ENCODE data around the gene GCH1. TPM values are rescaled to one million over a fixed set of nuclear protein-coding genes. Genes with fewer than 3 reads are reported as not detected.
"Not testable (repeated sequence)": the region's sequence is repeated elsewhere in the genome, so short reads cannot be mapped to it uniquely, and the experiment has no call there.

The GCH1 gene
- total RNA-seq, 1 donor from 2014 or later, result 1.6 TPM

DNA sequence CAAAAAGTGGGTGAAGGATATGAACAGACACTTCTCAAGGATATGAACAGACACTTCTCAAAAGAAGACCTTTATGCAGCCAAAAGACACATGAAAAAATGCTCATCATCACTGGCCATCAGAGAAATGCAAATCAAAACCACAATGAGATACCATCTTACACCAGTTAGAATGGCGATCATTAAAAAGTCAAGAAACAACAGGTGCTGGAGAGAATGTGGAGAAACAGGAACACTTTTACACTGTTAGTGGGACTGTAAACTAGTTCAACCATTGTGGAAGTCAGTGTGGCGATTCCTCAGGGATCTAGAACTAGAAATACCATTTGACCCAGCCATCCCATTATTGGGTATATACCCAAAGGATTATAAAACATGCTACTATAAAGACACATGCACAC, 27.0 kb downstream of the GCH1 start:
- DNase-seq (ENCODE audit: low spot score in 2 of 2), result not testable (repeated sequence)

DNA sequence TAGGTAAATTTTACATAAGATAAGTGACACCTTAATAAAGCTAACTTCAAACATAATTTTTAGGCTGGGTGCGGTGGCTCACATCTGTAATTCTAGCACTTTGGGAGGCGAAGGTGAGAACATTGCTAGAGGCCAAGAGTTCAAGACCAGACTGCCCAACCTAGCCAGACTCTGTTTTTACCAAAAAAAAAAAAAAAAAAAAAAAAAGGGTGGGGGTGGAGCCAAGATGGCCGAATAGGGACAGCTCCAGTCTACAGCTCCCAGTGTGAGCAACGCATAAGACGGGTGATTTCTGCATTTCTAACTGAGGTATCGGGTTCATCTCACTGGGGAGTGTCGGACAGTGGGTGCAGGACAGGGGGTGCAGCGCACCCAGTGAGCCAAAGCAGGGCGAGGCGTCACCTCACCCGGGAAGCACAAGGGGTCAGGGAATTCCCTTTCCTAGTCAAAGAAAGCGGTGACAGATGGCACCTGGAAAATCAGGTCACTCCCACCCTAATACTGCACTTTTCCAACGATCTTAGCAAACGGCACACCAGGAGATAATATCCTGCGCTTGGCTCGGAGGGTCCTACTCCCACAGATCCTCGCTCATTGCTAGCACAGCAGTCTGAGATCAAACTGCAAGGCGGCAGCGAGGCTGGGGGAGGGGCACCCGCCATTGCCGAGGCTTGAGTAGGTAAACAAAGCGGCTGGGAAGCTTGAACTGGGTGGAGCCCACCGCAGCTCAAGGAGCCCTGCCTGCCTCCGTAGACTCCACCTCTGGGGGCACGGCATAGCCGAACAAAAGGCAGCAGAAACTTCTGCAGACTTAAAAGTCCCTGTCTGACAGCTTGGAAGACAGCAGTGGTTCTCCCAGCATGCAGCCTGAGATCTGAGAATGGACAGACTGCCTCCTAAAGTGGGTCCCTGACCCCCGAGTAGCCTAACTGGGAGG, 32.2 kb downstream of the GCH1 start:
- not testable (repeated sequence) for DNase-seq (ENCODE audit: low spot score in 2 of 2); FAIRE-seq

More for the DNA sequence above, 27.0 kb downstream of the GCH1 start:
- not testable (repeated sequence) for FAIRE-seq

DNA sequence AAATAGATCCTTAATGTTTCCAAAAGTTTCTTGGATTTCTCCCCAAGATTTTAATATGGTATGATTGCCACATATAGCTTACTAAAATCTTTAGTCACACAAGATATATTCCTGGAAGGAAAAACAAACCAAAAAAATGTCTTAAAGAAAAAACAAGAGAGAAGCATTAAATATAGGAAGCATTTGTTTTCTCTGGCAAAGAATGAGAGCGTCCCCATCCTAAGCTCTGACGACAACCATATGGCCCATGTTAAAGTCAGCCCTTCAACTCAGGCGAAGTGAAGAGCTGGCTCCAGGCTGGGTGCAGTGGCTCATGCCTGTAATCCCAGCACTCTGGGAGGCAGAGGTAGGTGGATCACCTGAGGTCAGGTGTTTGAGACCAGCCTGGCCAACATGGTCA, 35.6 kb downstream of the GCH1 start:
- DNase-seq (ENCODE audit: low spot score in 2 of 2) (no peak), FAIRE-seq (no peak)

DNA sequence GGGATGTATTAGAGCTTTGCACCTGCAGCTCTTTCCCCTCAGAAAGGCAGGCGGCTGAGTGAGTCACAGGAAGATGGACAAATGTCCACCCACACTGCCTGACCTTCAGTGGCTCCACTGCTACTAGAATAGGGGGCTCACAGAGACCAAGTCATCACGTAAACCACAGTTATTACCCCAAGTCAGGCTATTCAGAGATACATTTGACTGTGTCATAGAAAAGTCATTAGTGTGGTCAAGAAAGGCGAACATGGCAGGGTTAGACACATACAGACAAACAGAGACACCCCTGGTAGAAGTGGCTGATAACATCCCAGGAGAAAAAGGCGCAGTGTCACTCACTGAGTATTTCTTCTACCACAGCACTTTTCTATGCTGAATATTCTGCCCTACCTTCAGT, 36.0 kb downstream of the GCH1 start:
- DNase-seq (ENCODE audit: low spot score in 2 of 2), result no peak
- no peak for FAIRE-seq

DNA sequence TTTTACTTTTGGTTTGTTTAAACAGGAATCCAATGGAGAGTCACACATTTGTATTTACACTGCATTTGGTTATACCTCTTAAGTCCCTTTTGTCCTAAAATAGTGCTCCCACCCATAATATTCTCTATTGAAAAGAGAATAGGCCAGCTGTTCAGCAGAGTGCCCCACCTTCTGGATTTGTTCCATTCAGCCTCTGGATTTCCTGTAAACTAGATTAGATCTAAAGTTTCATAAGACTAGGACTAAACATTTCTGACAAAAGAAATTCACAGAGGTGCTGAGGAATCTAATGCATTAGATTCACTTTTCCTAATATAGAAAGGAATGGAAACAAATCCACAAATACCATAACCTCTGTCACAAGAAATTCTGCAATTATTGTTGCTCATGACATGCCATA, 38.1 kb downstream of the GCH1 start:
- FAIRE-seq, result no peak
- DNase-seq (ENCODE audit: low spot score in 2 of 2), result no peak

DNA sequence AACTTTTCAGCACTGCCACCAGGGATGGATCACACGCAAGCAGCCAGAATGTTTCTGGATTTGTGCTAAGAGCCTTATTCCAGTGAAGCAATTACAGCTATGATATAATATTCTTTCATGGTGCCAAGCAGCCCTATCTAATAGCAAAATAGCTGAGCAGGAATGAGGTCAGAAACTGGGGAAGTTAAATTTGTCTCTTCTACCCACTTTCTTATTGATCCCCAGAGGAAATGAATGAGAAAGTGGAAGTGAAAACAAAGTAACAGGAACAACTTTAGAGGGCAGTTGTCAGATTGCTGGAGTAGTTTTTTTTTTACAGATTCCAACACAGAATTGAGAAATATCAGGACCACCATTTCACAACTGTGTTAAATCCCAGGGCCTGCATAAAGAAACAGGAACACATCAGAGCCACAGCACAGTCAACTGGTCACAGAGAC, 44.8 kb downstream of the GCH1 start:
- DNase-seq (ENCODE audit: low spot score in 2 of 2), result peak in 1 of 2 donors; percentile 5
- FAIRE-seq, result no peak

DNA sequence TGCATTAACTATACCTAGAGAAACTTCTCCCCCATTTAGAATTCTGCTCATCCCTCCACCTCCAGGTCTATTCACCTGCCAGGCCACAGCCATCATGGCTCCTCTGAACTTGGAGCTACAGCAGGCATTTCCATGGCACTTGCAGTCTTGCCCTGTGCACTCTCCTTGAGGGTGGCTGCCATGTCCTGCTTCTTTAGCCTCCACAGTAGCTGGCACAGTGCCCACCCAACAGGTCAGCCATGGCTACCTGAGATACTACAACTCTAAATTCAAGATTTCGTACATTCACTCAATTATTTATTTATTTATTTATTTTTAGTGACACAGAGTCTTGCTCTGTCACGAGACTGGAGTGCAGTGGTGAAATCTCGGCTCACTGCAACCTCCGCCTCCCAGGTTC, 46.5 kb downstream of the GCH1 start:
- FAIRE-seq (no peak), DNase-seq (ENCODE audit: low spot score in 2 of 2) (no peak)

DNA sequence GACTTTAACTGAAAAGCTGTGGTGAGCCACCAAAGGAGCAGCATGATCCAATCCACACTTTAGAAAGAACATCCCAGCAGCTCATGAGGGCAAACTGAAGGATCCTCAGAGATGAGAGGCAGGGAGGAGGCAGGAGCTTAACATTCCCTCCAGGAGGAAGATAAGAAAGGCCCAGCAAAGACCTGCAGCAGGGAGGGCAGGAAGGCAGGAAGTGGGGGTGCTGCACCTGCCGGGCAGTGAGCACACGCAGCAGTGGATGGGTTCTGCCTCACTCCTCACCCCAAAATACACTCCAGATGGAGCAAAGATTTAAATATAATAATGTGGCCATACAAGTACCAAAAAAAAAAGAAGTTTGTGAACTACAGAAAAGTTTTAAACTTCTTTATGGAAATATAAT, 48.4 kb downstream of the GCH1 start:
- FAIRE-seq (no peak), DNase-seq (ENCODE audit: low spot score in 2 of 2) (no peak)

DNA sequence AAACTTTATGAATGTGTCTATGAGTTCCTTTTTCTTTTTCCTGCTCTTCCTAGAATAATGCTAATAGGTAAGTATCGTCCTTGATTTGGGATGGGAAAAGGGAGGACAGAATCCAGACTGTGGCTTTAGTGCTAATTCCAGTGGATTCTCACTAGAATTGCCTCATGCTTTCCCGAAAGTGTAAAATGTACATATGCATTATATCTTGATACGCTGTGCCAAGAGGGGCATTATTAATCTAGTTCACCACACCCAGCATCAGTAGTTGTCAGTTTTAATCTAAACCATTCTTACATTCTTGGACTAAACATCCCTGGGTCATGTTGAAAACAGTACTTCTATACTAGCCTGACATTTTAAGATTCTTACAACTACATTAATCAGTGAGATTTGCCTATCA, 49.3 kb downstream of the GCH1 start:
- FAIRE-seq (no peak), DNase-seq (ENCODE audit: low spot score in 2 of 2) (no peak)

DNA sequence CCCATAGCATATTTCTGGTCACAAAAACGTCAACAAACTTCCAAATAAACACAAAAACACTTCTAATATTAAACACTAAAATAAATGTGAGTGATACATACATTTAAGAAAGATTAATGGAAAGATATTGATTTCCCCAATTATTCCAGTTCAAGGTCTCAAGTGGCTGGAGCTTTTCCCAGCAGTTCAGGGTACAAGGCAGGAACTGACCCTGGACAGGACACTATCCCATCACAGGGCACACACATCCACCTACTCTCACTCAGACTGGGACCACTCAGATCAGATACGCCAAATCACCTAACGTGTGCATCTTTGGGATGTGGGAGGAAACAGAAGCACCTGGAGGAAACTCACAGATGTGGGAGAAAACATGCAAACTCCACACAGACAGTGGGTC, 50.4 kb downstream of the GCH1 start:
- FAIRE-seq, result no peak

DNA sequence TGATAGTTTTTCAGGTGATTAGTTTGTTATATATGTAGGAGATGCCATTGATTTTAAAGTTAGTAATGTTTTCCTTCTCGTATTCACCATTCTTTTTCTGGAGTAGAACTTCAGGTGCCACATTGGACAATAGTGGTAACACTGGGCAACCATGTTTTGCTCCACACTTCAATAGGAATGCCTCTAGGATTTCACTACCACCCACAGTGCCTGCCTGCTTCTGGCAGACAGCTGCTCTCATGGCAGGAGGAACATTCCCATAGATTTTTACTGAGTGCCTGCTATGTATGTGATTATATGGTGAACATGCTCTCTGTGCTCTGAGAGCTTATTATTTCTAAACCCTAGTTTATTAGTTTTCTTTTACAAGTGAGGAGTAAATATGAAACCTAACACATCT, 53.7 kb downstream of the GCH1 start:
- FAIRE-seq (no peak), DNase-seq (ENCODE audit: low spot score in 2 of 2) (no peak)

More for the DNA sequence above, 50.4 kb downstream of the GCH1 start:
- no peak for DNase-seq (ENCODE audit: low spot score in 2 of 2)

DNA sequence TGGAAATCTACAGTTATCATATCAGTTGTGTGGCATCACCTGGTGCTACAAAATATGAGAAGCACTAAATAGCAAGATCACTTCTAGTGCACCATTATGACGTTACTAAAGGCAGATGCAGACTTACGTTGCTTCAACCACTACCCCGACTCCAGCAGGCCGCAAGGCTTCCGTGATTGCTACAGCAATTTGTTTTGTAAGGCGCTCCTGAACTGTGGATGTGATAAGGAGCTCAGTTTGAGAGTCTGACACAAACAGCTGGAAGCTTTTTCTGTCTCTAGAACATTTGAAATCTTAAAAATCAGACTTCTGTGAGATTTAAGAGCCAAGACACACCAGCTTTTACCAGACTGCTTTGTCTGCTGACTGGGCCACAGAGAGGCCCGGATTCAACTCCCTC, 57.0 kb downstream of the GCH1 start:
- no peak for FAIRE-seq
- DNase-seq (ENCODE audit: low spot score in 2 of 2), result no peak

DNA sequence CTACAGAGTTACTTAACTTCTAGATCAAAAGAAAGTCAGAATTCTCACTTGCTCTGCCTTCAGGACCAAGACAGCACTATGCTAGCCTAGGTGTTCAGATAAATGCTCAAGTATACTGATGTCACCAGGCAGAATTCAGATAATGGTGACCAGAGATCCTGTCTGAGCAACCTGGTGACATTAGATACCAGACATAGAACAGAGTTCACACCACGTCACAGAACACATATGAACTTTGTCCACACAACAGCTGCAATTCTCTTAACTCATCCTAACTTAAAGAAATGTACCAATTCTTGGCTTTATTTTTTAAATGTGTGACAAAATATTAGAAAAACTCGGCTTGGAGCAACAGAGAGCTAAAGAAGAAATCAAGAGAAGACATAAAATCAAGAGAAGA, 58.1 kb downstream of the GCH1 start:
- DNase-seq (ENCODE audit: low spot score in 2 of 2), result no peak
- no peak for FAIRE-seq

DNA sequence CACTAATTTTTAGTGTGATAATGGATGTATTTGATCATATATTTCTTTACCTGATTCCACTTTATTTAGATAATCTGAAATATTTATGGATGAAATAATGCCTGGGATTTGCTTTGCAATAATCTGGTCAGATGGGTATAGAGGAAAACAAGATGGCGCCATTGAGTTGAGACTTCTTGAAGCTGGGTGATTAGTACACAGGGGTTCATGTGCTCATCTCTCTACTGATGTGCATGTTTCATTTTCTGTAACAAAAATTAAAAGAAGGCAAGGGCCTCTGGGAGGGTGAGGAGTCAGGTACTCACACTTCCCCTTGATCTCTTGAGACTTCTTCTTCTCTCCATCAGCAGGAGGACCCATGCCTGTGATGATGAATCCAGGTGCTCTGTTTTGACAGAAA, 61.8 kb downstream of the GCH1 start:
- no peak for FAIRE-seq
- no peak for DNase-seq (ENCODE audit: low spot score in 2 of 2)

DNA sequence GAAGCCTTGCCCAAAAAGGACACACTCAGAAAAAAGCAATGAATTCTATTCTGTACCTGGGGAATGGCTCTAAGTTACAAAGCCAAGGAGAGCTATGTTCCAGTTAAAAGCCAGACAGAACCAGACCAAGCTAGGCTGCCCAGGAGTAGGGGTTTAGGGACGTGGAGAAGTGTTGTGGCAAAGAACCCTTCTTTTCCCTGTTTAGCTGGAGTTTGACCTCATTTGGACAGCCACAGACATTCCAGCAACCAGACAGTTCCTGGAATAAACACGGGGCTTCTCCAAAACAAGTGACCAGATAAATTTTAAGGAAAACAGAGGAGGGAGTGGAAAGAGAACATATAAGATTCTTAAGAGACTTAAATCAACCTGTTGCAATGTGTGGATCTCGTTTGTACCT, 62.3 kb downstream of the GCH1 start:
- FAIRE-seq (no peak), DNase-seq (ENCODE audit: low spot score in 2 of 2) (no peak)

DNA sequence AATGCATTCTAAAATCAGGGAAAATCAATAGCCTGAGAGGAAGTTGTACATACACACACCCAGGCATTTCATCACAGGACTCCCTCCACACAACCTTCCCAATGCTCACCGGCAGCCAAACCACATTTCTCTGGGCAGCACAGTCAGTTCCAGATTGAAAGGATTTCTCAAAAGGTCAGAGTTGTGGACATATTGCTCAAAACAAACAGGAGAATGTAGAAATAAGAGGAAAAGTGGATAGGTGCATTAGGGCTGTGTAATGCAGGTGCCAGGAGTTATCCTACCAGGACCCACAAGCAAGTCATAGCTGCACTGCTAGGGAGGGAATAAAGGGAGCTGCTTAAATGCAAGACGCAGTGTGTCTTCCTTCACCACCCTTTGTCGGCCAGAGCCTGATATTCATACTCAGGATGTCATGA, 62.9 kb downstream of the GCH1 start:
- DNase-seq (ENCODE audit: low spot score in 2 of 2) (no peak), FAIRE-seq (no peak)

DNA sequence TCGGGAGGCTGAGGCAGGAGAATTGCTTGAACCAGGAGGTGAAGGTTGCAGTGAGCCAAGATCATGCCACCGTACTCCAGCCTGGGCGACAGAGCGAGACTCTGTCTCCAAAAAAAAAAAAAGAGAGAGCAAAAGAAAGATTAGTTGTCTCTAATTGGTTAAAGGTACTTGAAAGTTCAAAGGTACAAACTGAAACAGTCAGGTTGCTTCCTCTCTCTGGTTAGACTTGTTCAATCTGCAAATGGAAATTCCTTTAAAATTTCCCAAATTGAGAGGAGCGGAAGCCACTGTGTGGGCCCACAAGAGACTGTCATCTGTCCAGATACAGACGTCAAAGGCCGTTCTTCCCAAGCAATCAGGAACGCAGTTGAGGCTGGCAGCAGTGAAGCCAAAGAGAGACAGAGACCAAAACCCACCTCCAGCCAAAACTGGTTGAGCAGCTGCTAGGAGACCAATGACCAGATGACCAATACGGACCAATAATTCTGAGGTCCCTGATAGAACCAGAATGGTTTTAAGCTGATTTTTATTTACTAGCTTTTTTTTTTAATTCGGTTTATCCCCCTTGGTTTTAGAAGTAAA, 63.6 kb downstream of the GCH1 start:
- DNase-seq (ENCODE audit: low spot score in 2 of 2) (no peak), FAIRE-seq (no peak)

DNA sequence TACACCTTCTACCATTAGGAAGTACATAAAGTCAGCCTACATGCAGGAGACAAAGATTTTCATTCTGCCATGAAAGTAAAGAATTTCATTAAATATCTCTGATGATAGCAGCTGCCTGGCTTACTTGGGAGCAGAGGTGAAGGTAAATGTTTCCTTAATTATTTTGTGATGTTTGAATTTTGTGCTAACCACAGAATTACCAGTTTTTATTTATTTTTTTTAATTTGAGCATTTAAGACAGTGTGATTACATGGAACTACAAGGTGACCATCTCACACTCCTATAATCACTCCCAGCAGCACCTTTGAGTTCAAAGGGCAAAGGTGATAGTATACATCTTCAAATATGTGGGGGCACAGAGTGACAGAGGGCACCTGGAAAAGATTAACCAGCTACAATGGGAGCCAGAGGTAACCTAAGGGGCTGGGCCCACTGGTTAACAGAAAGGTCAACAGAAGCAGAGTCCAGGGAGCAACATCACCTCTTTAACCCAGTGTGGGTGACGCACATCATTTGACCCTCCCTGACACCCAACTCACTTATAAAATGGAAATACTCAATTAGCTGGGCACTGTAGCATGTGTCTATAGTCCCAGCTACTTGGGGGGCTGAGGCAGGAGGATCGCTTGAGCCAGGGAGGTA, 65.0 kb downstream of the GCH1 start:
- FAIRE-seq (no peak), DNase-seq (ENCODE audit: low spot score in 2 of 2) (no peak)

DNA sequence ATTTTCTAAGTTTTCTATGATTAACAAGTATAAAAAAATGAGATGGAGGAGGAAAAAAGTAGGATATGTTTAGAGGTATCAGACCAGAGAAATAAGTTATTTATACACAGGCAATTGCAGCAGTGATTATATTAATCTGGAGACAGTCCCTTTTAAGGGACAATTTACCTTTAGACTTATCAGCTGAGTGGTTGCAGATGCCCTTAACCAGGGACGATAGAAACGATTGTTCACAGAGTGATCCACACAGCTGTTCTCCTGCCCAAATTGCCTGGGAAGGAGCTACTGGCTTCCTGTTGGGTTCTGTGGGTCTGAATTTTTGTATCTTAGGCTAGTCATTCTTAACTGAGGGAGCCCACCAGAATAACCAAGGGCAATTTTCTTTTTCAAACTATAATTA, 66.4 kb downstream of the GCH1 start:
- FAIRE-seq, result no peak
- no peak for DNase-seq (ENCODE audit: low spot score in 2 of 2)

DNA sequence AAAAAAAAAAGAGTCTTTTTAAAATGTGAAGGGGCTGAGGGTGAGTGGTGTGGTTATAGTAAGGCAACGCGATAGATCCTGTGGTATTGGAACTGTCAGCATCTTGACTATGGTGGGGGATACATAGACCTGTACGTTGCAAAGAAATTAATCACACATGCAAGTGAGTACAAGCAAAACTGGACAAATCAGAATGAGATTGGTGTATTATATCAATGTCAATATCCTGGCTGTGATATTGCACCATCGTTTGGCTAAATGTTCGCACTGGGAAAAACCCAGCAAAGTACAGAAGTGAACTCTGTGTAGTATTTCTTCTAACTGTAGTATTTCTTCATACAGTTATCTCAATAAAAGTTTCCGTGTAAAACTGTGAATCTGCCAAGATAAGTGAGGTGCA, 67.9 kb downstream of the GCH1 start:
- DNase-seq (ENCODE audit: low spot score in 2 of 2) (no peak), FAIRE-seq (no peak)

DNA sequence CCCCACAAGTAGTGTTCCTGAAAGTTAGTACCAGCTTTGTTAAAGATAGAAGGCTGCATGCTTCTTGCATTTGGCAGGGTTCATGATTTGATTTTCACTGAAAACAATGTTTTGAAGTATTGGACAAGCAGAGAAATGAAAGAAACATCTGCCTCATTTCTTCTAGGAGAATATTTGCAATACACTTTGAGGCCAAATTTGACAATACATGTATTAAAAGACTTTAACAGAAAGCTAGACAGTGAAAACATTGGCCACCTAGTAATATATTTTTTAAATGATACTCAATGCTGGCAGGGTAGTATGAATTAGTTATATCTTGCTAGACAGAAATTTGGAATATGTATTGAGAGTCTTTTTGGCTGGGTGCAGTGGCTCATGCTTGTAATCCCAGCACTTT, 68.5 kb downstream of the GCH1 start:
- no peak for DNase-seq (ENCODE audit: low spot score in 2 of 2)
- FAIRE-seq, result no peak

DNA sequence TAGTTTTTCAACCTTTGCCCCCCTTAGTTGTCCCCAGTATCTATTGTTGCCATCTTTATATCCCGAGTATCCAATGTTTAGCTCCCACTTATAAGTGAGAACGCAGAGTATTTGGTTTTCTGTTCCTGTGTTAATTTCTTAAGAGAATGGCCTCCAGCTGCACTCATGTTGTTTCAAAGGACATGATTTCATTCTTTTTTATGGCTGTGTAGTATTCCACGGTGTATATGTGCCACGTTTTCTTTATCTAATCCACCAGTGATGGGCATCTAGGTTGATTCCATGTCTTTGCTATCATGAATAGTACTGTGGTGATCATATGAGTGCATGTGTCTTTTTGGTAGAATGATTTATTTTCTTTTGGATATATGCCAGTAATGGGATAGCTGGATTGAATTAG, 72.0 kb downstream of the GCH1 start:
- no peak for DNase-seq (ENCODE audit: low spot score in 2 of 2)
- no peak for FAIRE-seq
